Transverse colon (tissue), 4 donors: ENCODE data around the gene PFKFB1. TPM values are rescaled to one million over a fixed set of nuclear protein-coding genes. Genes with fewer than 3 reads are reported as not detected.

Source experiments
- DNase-seq: peaks from one replicate; pipeline ENCODE4 v3.0.0-alpha.2; 2019
- H3K27ac ChIP-seq, 4 donors: fragments of 200-600 bp; sonication (generic); 2 replicates each; pipeline ENCODE4 v1.5.1; 2016 to 2018; ENCODE audit warnings: inconsistent platforms in 4 of 4
- H3K27me3 ChIP-seq: fragments of 200-600 bp; sonication (generic); 2 replicates; pipeline ENCODE4 v1.5.1; 2017; ENCODE audit warnings: inconsistent platforms
- H3K36me3 ChIP-seq, 4 donors: fragments of 200-600 bp; sonication (generic); 2 replicates each; pipeline ENCODE4 v1.5.1; 2017 to 2019; ENCODE audit warnings: inconsistent platforms in 4 of 4
- H3K4me1 ChIP-seq, 4 donors: fragments of 200-600 bp; sonication (generic); 2 replicates each; pipeline ENCODE4 v1.5.1; 2017 to 2020; ENCODE audit warnings: inconsistent platforms in 4 of 4
- H3K4me3 ChIP-seq, 4 donors: fragments of 200-600 bp; sonication (generic); 1 replicate in 1 of 4; 2 replicates in 3 of 4; pipeline versions ENCODE4 v1.5.1 to v1.6.1; 2017 to 2019; ENCODE audit warnings: inconsistent platforms in 4 of 4
- H3K9me3 ChIP-seq, 2 donors: fragments of 200-600 bp; sonication (generic); 2 replicates each; pipeline ENCODE4 v1.5.1; 2017 to 2019; ENCODE audit warnings: inconsistent platforms in 2 of 2
- EP300 ChIP-seq: sonication (generic); formaldehyde crosslinking; IDR thresholded peaks from one replicate; pipeline ENCODE4 v1.6.1; 2017; ENCODE audit warnings: antibody characterized with exemption, low read depth
- POLR2A ChIP-seq: fragments of 450-650 bp; IDR thresholded peaks from one replicate; pipeline ENCODE4 v1.6.1; 2016; ENCODE audit warnings: antibody characterized with exemption, mild to moderate bottlenecking, moderate library complexity
- POLR2AphosphoS5 ChIP-seq, 3 donors: sonication (generic); formaldehyde crosslinking; IDR thresholded peaks; one replicate each; pipeline ENCODE4 v1.6.1; 2016; ENCODE audit warnings: antibody characterized with exemption in 3 of 3
- whole genome bisulfite sequencing, 2 donors: methylation state at CpG; one replicate each; pipeline ENCODE4 v1.1.5; 2018; ENCODE audit warnings: low coverage in 1 of 2; 5-methylcytosine and 5-hydroxymethylcytosine counted together
- in situ Hi-C, 4 donors: fragments of 200-750 bp; cut with MboI; loops; one replicate each; pipeline versions ENCODE4 v1.15.0 to v1.15.1; 2017; ENCODE audit warnings: low sequenced_read_pairs in 3 of 4, low pct_ligation_motif_present in 1 of 4, low pct_unique_long_range_greater_than_20kb in 1 of 4
- intact Hi-C: fragments of 100-400 bp; cut with DNase I; formaldehyde crosslinking; loops from one replicate; pipeline ENCODE4 v1.15.1; 2023; ENCODE audit warnings: low total_unique reads
- total RNA-seq, 4 donors: library from RNA; depleted of rRNA; stranded (reverse); fragments of >200 nt; gene quantifications; one replicate each; pipeline ENCODE4 v1.1.0, GENCODE V29; 2016
- TF ChIP-seq, protein P1 (sequence below), 5 experiments: fragments of 200-600 bp in 3 of 5; fragments of 450-650 bp in 2 of 5; sonication (generic) in 3 of 5; IDR thresholded peaks; 1 replicate in 2 of 5; 2 replicates in 3 of 5; pipeline ENCODE4 v1.5.1; 2016 to 2017; ENCODE audit warnings: antibody characterized with exemption in 5 of 5, inconsistent platforms in 3 of 5, mild to moderate bottlenecking in 2 of 5, moderate library complexity in 1 of 5

PFKFB1 gene
- total RNA-seq, 4 donors from 2014 or later = 0.32 to 0.55 TPM; not detected in 2

DNA sequence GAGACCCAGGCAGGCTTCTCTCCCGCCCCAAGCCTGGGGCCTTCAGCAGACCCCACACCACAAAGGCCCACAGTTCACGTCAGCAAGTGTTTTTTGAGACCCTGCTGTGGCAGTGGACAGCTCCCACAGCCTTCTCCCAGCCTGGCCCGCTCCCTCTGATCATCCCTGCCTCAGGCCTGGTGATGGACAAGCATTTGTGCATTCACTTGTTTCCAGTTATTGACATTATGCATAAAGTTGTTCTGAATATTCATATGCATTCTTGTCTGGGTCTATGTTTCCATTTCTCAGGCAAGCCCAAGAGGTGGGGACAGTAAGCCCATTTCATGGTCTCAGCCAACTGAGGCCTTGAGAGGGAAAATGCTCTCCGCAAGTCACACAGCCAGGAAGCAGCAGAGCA is 58.7 kb downstream of the PFKFB1 start:
- WGBS, 2 donors = 67% methylated on average over 4 of the region's 4 CpGs; no CpG with 5 or more reads in 1 of the 2 donors
- in situ Hi-C loops = no loop called here
- no peak for TF ChIP-seq POLR2AphosphoS5 (IDR thresholded peaks at IDR 0.05)
- TF ChIP-seq, protein P1, sequence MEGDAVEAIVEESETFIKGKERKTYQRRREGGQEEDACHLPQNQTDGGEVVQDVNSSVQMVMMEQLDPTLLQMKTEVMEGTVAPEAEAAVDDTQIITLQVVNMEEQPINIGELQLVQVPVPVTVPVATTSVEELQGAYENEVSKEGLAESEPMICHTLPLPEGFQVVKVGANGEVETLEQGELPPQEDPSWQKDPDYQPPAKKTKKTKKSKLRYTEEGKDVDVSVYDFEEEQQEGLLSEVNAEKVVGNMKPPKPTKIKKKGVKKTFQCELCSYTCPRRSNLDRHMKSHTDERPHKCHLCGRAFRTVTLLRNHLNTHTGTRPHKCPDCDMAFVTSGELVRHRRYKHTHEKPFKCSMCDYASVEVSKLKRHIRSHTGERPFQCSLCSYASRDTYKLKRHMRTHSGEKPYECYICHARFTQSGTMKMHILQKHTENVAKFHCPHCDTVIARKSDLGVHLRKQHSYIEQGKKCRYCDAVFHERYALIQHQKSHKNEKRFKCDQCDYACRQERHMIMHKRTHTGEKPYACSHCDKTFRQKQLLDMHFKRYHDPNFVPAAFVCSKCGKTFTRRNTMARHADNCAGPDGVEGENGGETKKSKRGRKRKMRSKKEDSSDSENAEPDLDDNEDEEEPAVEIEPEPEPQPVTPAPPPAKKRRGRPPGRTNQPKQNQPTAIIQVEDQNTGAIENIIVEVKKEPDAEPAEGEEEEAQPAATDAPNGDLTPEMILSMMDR (IDR thresholded peaks at IDR 0.05) = no peak
- no peak for TF ChIP-seq EP300
- TF ChIP-seq POLR2A = no peak

DNA sequence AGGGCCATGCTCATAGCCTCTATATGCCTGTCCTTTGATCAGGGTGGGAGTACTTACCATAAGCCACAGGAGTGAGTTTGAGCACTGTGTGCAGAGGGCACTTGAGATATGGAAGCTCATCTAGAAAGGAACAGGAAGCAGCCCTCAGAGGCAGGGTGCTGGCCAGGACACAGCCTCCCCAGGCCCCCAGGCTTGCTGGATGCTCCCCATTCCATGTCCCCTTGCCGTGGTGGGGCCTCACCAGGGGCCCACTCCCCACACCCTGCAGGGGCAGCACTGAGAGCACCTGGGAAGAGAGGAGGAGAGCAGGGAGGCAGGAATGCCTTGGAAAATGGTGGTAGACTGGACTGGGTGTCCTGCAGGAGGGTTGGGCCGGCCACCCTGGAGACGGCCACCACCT is 59.1 kb downstream of the PFKFB1 start:
- in situ Hi-C loops (no loop called here), intact Hi-C loops (no loop called here)
- Histone ChIP-seq H3K4me1 (no peaks in the 10 kb centered on the region), H3K4me3 (no peak overlapping the region), H3K27ac (no peak overlapping the region), H3K27me3 (no peaks in the 10 kb centered on the region), H3K36me3 (no peaks in the 10 kb centered on the region), H3K9me3 (no peaks in the 10 kb centered on the region)
- no peak for DNase-seq
- no peak for TF ChIP-seq POLR2AphosphoS5 (IDR thresholded peaks at IDR 0.05)
- TF ChIP-seq POLR2A = no peak
- TF ChIP-seq, protein P1 (IDR thresholded peaks at IDR 0.05) = no peak
- no peak for TF ChIP-seq EP300
- 63% methylated on average over 3 of the region's 3 CpGs; no CpG with 5 or more reads in 1 of the 2 donors for WGBS, 2 donors

More for the DNA sequence above, 58.7 kb downstream of the PFKFB1 start:
- DNase-seq = no peak
- H3K4me1 ChIP-seq = no peaks in the 10 kb centered on the region
- no peaks in the 10 kb centered on the region for H3K27me3 ChIP-seq
- no peak overlapping the region for H3K4me3 ChIP-seq
- intact Hi-C loops = no loop called here
- no peaks in the 10 kb centered on the region for H3K9me3 ChIP-seq
- H3K27ac ChIP-seq = no peak overlapping the region
- no peaks in the 10 kb centered on the region for H3K36me3 ChIP-seq

DNA sequence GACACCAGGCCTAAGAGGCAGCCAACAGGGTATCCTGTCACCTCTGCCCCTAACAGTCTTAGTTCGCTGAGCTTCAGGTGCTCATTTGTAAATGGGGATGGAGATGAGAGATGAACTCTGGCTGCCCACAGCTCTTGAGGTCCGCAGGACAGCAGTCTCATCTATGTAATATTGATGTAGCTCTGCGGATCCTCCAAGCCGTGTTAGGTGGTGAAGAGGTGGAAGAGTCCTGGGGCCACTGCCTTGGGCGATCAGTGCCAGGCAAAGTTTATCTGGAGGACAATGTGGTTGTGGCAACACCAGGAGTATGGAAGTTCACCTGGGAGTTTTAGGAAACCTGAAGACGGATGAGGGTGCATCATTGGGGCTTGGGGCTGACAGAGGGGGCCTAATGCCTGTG is 59.9 kb downstream of the PFKFB1 start:
- no peaks in the 10 kb centered on the region for H3K36me3 ChIP-seq
- WGBS, 2 donors = 60 to 69% methylated on average over 3 to 6 of the region's 6 CpGs
- H3K9me3 ChIP-seq = no peaks in the 10 kb centered on the region
- intact Hi-C loops (no loop called here), in situ Hi-C loops (no loop called here)
- H3K4me1 ChIP-seq = no peaks in the 10 kb centered on the region
- no peak overlapping the region for H3K4me3 ChIP-seq
- no peak overlapping the region for H3K27ac ChIP-seq
- H3K27me3 ChIP-seq = no peaks in the 10 kb centered on the region
- no peak for DNase-seq
- TF ChIP-seq, protein P1 (IDR thresholded peaks at IDR 0.05) = no peak
- TF ChIP-seq POLR2AphosphoS5 (IDR thresholded peaks at IDR 0.05) (no peak), POLR2A (no peak), EP300 (no peak)

DNA sequence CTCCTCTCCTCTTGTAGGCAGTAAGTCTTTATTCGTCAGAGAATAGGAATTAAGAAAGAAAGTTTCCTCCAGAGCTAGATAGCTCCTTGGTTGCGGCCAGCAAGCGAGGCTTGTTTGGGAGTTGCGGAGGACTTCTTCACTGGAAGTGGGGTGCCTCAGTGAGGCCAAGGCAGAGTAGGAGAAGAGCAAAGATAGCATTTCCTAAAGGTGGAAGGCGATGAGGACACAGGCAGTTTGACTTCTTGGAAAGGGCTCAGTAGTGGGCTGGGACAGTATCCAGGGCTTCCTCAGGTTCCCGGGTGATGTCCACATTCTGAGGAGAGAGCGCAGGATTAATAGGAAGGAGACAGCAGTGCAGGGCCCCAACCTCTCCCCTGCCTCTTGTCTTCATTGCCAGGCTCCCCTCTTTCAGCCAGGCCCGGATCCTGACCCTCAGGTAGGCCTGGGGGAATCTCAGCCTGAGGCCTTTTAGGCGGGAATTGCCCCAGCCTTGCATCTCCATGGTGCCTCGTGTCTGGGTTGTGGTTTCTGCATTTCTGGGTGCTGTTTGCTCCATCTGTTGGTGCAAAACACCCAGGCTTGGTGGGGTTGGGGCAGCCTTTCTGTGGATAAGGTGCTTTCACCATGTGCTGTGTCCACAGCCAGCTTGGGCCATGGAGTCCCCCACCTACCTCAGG is 60.7 kb downstream of the PFKFB1 start:
- Histone ChIP-seq H3K4me3 (no peak overlapping the region), H3K36me3 (no peaks in the 10 kb centered on the region), H3K9me3 (no peaks in the 10 kb centered on the region), H3K4me1 (no peaks in the 10 kb centered on the region), H3K27ac (no peak overlapping the region), H3K27me3 (no peaks in the 10 kb centered on the region)
- intact Hi-C loops = no loop called here
- in situ Hi-C loops = no loop called here
- no peak for DNase-seq
- 79% methylated on average over 10 of the region's 10 CpGs; no CpG with 5 or more reads in 1 of the 2 donors for WGBS, 2 donors
- no peak for TF ChIP-seq EP300
- no peak for TF ChIP-seq POLR2AphosphoS5 (IDR thresholded peaks at IDR 0.05)
- no peak for TF ChIP-seq POLR2A
- TF ChIP-seq, protein P1 (IDR thresholded peaks at IDR 0.05) = no peak
